HG03378 (cell line): ENCODE measurements around the gene CPLX3.
"Not testable (repeated sequence)": the region's sequence is repeated elsewhere in the genome, so short reads cannot be mapped to it uniquely, and the experiment has no call there.

ENCODE experiments used
- ATAC-seq: cut with Tn5 transposase; IDR thresholded peaks from one replicate; pipeline ENCODE4 v1.9.1; 2021; ENCODE audit warnings: mild to moderate bottlenecking, moderate library complexity; ENCODE audit not compliant: unreplicated experiment

The CPLX3 gene, protein sequence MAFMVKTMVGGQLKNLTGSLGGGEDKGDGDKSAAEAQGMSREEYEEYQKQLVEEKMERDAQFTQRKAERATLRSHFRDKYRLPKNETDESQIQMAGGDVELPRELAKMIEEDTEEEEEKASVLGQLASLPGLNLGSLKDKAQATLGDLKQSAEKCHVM

DNA sequence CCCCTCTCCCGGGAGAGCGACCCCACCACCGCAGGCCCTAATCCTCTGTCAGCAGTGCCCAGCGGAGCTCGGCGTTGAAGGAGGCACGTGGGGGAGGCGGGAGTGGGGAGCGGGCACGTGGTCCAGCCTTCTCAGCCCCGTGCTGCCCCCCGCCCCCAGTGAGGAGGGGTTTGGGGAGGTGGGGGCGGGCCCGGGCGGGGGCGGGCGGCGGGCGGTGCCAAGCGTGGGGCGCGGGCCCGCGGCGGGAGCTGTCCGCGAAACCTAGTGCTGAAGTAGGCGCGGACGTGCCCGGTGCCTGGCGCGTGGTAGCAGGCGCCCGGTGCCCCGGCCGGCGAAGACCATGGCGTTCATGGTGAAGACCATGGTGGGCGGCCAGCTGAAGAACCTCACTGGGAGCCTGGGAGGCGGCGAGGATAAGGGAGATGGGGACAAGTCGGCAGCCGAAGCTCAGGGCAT lies at the start of gene CPLX3:
TSS of gene CPLX3 (plus strand) at position 264 of the 456 bp plus-strand sequence. CDS start at position 341, 77 bp downstream.
- no peak for ATAC-seq

DNA sequence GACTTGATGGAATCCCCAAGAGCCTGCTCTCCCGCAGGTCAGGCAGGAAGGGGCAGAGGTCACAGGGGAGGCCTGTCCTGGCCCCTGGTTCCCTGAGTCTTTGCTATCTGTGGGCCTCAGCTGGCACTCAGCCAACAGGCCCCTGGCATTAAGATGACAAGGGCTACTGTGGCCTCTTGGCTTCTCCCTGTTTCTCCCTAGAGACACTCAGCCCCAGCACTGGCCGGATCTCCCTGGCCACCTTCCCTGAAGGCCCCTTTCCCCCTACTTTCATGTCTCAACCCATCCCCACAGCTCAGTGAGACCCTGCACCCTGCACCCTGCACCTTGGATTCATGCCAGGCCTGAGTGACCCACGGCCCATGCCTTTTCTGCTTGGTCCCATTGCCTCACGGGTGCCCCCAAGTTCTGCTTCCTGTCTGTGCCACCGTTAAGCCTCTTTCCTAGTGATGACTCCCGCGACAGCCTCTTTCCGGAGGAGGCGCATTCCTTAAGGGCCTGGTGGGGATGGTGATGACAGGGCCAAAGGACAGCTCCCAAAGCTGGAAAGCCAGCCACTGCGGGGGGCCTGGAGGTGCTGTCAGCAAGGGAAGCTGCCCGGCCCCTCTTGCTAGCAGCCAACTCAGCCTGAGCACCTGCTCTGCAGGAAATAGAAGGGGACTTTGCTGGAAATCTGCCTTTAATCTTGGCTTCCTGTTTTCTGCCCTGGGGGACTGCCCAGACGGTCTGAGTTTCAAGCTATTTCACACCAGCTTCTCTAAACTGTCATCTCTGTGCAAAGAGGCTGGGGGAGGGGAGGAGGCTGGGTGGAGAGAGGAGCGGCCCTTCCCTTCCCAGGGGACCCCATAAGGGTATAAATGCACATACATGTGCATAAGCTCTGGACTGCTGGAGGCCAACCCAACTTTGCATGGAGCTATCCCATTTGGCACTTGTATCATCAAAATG lies 49.3 kb upstream of the CPLX3 start:
- ATAC-seq, result no peak

DNA sequence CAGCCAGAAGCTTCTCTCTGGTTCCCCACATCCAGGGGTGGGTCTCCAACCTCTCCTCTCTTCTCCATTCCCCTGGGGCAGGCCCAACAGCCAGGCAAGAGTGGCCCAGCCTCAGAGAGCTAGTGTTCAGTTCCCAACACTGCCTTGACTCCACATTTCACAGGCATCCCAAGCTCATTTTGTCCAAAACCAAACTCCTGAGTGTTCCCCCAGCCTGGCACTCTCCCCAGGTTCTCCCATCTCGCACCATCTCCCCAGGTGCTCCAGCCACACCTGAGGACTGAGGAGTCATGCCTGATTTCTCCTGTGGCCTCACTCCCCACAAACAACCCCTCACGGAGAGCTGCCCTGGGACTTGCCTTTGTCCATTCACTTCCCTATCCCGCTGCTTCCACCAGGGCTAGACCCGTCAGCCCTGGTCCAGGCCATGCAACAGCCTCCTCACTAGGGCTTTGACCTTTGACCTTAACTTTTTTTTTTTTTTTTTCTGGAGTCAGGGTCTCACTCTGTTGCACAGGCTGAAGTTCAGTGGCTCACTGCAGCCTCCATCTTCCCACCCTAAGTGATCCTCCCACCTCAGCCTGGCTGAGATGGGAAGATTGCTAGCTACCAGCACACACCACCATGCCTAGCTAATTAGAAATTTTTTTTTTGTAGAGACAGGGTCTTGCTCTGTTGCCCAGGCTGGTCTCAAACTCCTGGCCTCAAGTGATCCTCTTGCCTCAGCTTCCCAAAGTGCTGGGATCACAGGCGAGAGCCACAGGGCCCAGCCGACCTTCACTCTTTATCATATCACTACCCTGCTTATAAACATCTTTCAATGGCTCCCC lies 48.4 kb upstream of the CPLX3 start:
- ATAC-seq, result no peak

DNA sequence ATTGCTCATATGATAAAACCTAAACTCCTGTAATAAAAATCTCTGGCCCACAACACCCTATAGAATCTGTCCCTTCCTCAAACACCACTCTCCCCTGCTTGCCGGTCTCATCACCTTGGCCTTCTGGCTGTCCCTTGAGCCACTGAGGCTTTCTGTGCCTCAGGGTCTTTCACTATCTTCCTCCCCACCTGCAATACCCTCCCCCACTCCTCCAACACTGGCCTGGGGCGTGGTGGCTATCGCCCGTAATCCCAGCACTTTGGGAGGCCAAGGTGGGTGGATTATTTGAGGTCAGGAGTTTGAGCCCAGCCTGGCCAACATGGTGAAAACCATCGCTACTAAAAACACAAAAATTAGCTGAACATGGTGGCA lies 47.8 kb upstream of the CPLX3 start:
- no peak for ATAC-seq

DNA sequence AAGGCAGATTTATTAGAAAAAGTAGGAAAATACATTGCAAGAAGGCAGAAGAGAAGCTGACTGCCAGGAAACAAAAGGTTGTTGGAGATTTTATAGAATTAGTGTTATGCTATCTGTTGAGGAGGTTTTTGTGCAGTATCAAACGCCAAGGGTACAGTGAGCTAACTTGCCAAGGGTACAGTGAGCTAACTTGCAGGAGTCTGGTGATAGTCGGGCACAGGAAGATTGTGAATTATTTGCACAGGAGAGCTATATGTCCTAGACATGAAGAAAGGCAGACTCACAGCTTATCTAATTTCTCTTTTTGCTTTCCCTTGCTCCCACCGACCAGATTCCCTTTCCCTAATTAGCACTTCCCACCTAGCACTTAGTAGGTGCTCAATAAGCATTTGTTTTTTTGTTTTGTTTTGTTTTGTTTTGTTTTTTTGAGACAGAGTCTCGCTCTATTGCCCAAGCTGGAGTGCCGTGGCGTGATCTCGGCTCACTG lies 47.2 kb upstream of the CPLX3 start:
- no peak for ATAC-seq

DNA sequence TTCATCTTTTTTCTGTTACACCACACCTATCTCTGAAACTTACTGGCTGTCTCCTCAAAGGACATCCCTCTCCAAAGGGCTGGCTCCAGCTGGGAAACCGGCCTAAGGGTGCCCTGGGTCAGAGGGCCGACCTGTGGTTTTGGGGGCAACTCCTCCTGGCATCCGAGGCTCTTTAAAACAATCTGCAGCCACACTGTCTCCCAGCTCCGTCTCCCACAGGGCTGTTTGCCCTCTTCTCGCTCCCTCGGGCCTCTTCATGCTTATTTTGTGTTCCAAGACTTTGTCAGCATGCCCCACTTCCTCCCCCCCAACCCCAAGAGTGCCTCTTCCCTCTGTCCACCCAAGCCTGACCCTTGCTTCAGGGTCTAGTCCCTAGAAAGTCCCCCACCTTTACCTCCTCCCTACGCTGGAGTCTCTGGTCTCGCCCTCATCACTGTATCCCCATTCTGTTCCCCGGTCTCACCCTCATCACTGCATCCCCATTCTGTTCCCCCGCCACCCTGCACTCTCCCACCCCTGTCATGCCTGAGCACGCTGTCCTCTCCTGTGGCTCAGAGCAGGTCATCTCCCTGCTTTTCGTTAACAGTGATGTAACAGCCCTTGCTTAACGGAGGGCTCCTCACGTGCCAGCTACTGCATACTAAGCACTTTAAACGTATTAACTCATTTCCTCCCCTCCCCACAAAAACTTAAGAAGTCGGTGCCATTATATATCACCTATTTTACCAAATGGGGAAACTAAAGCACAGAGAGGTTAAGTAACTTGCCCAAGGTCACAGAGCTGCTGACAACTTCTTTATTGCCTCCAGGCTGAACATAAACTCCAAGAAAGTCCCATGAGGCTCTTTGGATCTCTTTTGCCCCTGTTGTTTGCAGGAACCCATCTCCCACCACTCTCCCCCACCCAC lies 45.6 kb upstream of the CPLX3 start:
- ATAC-seq, result no peak

DNA sequence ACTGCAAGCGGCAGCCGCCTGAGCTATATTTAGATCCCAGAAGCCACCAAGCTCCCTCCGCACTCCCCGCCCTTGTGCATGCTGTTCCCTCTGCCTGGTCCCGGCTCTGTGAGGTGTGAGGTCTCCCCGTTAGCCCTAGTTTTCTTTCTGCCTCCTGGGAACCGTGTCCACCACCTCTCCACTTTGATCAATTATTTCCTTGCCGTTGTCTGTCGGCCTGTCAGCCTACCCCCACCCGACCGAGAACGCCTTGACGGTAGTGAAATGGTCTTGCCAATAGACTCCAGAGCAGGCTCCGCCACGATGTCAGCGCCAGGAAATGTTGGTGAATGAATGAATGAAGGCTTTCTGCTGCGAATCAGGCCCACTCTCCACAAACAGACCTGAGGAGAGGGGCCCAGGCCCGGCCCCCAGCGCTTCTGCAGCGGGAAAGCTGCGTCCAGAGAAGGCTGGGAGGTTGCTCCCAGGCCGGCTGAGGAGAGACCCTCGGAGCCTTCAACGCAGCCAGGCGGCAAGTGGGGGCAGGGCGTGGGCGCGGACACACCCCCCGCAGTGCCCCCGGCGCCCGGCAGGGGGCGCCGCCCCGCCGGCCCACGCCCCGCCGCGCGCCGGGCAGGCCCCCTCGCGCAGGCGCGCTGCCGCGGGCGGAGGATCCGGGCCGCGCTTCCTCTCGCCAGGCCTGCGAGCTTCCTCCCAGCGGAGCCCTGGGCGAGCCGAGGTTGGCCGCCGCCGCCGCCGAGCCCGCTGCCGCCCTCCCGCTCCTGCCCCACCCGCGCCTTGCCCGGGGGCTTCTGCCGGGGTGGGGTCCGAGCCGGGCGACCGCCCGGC lies 44.8 kb upstream of the CPLX3 start, which contains the start of gene CSK:
TSS of gene CSK (plus strand) at position 650 of the 828 bp plus-strand sequence. CDS start 16,218 bp downstream, outside the sequence.
- ATAC-seq, result no peak

DNA sequence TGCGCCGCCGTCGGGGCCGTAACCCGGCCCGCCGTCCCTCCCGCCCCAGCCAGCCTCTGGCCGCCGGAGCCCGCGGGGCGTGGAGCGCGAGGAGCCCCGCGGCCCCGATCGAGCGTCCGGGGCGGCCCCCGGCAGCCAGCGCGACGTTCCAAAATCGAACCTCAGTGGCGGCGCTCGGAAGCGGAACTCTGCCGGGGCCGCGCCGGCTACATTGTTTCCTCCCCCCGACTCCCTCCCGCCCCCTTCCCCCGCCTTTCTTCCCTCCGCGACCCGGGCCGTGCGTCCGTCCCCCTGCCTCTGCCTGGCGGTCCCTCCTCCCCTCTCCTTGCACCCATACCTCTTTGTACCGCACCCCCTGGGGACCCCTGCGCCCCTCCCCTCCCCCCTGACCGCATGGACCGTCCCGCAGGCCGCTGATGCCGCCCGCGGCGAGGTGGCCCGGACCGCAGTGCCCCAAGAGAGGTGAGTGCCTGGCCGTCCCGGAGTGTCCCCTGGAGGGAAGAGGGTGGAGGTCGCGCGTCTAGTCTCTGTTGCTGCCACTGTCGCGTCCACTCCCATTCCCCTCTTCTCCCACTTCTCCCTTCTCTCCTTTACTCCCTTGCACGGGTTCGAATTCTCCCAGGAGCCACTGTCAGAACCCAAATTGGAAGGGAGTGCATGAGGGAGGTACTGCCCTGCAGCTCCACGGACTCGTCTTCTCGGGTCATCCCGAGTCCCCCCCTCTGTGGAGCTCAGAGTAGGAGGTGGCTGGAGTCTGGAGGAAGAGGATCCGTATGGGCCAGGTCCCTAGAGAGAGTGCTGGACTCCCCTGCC lies 44.0 kb upstream of the CPLX3 start:
- ATAC-seq, result no peak

DNA sequence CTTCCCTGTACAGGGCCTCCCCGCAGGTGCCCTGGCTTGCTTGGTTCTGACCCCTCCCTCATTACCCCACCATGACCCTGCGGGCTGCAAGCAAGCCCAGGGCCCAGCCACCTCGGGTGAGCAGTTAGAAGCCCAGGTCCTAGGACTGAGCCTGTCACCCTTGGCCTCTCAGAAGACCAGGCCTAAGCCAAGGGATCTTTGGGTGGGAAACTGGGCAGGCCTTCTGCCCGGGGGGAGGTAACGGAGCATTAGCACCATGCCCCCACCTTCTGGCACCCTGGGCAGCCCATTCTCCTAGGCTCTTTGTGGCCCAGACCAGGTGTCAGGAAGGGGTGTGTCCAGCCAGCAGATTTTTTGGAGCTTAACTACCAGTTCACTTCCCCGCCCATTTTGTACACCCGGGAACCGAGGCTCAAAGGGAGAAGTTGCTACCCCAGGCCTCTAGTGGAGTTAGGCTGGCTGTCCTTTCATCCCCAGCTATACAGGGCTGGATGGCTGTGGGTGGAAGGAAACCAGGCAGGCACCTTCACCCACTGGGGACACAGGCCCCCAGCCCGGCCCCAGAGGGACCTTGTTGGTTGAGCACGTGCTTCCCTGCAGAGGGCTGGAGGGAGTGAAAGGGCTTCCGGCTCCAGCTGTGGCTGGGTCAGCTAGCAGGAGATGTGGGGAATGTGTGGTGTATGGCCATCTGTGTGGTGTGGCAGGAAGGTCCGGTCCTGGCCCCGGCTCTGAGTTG lies 43.2 kb upstream of the CPLX3 start:
- no peak for ATAC-seq

DNA sequence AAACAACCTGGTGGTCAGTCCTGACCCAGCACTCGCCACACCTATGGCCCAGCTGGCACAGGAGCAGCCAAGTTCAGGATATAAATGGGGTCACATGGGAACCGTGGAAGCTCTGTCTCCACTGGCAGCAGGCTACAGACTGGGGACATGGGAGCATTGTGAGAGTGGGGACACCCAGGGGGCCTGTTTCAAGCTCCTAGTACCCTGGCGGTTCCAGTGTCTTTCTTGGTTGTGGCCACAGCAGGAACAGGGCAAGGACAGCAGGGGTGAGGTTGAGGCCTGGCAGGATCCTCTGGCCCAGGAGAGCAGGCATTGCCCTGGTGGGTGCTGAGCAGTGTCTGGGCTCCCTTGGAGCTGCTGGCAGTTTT lies 42.6 kb upstream of the CPLX3 start:
- no peak for ATAC-seq

DNA sequence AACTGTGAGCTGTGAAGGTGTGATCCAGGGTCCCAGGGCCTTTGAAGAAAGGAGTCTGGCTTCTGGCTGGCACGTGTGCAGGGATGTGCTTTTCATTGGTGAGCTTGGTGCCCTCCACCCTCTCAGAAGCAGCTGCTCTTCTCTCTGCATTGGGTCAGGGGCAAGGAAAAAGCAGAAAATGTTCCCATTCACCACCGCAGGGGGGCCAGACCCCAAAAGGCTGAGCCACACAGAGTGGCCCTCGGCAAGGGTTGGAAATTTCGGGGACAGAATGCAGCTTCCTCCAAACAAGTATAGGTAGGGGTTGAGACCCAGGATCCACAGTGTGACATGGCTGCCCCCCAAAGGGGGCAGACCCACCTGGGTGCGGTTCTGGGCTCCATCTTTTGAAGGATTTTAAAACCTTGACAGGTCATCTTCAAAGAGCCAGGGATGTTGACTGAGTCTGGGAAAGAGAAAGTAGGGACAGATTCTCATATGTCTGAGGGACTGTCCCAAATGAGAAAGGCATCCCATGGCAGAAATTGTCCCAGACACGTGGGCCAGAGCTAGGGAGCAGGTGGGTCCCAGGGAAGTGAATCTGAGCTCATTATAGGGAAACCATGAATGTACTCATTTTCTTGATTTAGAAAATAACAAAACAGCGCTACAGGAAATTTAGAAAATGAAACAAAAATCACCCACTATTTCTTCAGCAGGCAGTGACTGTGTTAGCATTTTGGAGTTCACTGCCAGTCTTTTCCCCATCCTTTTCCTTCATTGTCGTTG lies 41.8 kb upstream of the CPLX3 start:
- no peak for ATAC-seq

DNA sequence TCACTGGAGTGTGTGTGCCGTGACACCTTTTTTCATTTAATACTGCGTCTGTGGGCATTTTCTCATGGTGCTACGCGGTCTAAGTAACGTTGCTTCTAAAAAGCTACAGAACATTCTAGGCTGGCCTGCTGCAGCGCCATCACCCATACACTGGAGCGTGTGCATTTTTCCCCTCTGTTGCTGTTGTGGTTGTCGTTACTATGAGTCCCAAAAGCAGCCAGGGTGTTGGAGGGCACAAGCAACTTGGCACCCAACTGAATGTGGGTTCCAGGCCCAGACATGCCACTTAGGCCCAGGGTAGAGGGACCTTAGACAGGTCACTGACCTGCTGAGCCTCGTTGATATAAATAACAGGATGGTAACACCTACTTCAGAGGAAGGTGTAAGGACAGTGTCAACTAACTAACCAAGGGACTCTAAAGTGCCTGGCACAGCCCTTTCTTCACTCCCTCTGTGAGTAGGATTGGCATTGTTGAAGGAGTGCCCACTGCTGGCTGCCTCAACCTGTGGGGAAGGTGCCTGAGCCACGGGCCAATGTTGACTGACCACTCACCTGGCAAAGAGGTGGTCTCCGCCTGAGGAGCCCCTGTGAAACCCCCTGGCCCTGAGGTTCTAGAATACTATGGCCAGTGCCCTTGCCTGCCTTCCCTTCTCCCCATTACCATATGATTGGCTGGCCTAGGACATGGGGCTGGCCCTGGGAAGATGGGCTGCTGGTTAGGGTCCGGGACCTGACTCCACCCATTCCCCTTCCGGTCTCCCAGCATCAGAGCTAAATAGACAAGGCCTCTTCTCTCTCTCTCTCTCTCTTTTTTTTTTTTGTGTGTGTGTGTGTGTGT lies 41.0 kb upstream of the CPLX3 start:
- ATAC-seq, result no peak

DNA sequence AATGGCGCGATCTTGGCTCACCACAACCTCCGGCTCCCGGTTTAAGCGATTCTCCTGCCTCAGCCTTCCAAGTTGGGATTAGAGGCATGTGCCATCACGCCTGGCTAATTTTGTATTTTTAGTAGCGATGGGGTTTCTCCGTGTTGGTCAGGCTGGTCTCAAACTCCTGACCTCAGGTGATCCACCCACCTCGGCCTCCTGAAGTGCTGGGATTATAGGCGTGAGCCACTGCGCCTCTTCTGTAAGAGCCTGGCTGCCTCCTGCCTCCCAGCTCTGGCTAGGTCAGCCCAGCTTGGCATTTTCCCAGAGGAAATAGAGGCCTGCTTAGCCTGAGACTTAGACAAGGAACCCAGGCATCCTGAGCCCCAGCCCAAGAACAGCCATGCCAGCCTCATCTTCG lies 40.3 kb upstream of the CPLX3 start:
- ATAC-seq, result not testable (repeated sequence)

DNA sequence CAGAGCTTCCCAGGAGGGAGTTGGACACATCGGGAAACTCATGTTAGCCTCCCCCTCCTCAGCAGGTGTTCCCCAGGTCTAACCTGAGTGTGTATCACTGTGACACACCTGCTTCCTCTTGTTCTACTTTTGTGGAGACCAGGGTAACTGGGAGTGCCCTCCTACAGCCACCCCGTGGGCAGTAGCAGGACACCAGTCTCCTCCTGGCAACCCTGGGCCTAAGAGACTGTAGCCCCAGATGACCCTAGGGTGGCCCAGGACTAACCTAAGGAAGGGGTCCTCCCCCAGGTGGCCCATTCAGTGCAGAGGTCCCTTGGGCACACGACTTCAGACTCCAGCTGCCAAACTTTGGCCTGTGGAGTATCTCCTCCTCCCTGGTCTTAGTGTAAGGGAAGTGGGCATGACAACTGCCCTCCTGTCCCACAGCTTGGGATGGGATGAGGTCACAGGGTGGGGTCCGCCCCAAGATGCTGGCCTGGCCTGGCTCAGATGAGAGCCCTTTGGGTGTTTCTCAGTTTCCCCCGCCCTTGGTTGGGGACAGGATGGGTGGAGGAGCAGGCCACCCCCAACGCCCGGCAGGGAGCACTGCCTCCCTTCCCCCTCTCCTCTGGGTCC lies 39.8 kb upstream of the CPLX3 start:
- ATAC-seq, result no peak

DNA sequence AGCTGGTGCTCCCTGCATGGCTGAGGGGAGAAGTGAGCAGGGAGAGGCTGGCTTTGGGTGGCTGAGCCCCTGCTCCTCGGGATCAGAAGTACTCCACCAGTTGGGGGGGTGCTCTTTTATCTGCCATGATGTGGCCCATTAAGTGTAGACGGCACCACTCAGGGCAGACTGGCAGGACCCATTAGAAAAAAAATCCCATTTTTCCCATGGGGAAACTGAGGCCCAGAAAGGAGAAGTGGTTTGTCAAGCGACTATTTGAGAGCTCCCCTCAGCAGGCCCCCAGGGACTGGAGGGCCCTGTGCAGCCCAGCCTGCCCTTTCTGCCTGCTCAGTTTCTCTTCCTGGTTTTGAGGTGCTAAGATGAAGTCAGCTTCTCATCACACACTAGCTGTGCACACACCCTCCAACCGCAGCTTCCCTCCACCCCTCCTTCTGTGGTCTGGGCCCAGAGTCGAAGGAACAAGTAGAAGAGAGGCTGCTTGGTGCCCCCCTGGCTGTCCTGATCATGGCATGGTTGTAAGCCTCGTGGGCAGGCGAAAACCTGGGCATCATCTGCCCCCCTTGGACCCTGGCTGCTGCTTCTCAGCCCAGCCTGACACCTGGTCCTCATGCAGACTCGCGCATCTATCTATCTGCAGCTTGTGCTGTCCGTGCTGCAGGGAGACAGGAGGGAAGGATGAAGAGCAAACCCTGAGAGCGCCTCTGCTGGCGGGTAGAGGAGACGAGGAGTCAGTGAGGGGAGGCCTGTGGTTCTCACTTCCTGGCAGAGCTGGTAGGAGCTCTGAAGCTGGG lies 39.0 kb upstream of the CPLX3 start:
- peak; percentile 38 for ATAC-seq
